ENCODE results near the gene C11orf54. TPM values are rescaled to one million over a fixed set of nuclear protein-coding genes. Genes with fewer than 3 reads are reported as not detected.
"Not testable (repeated sequence)": the region's sequence is repeated elsewhere in the genome, so short reads cannot be mapped to it uniquely, and the experiment has no call there.

Gene C11orf54
- total RNA-seq, 2 experiments from 2014 or later, result 17.0 to 18.9 TPM

- no peak for TF ChIP-seq CTCF (IDR thresholded peaks at IDR 0.05)
- DNase-seq (no peak), ATAC-seq (no peak)
- no peak overlapping the region for H3K27ac Mint-ChIP-seq
- ChIA-PET CTCF (no interaction called here), POLR2A (interaction anchor here (3.1 kb wide), 1 partner anchor 17 kb away, joined by 10 read pairs; the partner anchor contains the start of genes C11orf54 and TAF1D)
- intact Hi-C loops (cut with micrococcal nuclease), result no loop called here
- H3K36me3 Mint-ChIP-seq (ENCODE audit: low read depth), result peaks cover 27% of the 10 kb centered on the region
- no peaks in the 10 kb centered on the region for H3K4me1 Mint-ChIP-seq (ENCODE audit: low read depth)
- H3K27me3 Mint-ChIP-seq, result no peaks in the 10 kb centered on the region
- no peak overlapping the region for H3K4me3 Mint-ChIP-seq
- no peaks in the 10 kb centered on the region for H3K9me3 Mint-ChIP-seq
These were observed 16.7 kb downstream of the C11orf54 start for GRCh38 chr11:93757924-93758865.

DNA sequence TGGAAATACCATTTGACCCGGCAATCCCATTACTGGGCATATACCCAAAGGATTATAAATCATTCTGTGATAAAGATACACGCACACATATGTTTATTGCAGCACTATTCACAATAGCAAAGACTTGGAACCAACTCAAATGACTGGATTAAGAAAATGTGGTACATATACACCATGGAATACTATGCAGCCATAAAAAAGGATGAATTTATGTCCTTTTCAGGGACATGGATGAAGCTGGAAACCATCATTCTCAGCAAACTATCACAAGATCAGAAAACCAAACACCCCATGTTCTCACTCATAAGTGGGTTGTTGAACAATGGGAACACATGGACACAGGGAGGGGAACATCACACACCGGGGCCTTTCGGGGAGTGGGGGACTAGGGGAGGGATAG, 17.7 kb downstream of the C11orf54 start:
- peaks cover 24% of the 10 kb centered on the region for H3K36me3 Mint-ChIP-seq (ENCODE audit: low read depth)
- H3K9me3 Mint-ChIP-seq, result not testable (repeated sequence)

DNA sequence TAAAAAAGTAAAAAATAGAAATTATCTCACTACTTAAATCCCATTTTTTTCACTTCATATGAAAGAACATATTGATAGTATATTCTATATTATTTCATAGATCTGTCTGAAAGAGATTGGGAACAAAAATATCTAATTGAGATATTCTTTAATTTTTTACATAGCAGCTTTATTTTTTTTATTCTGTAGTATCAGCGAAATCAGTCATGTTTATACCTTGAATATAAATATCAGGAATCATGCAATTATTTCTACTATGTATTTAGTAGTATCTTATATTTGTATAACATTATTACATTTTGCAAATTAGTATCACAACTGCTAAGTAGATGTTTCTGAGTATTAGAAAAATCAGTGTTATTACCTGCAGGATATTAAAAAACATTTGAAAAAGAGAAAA, 20.4 kb downstream of the C11orf54 start:
- no peak for DNase-seq
- no peak overlapping the region for H3K27ac Mint-ChIP-seq
- intact Hi-C loops (cut with micrococcal nuclease), result no loop called here
- peaks cover 22% of the 10 kb centered on the region for H3K36me3 Mint-ChIP-seq (ENCODE audit: low read depth)
- no peak overlapping the region for H3K4me3 Mint-ChIP-seq
- no peak for ATAC-seq
- H3K4me1 Mint-ChIP-seq (ENCODE audit: low read depth), result no peaks in the 10 kb centered on the region
- CTCF ChIA-PET, result no interaction called here
- POLR2A ChIA-PET, result interaction anchor here (1.2 kb wide), 1 partner anchor 11 kb away, joined by 4 read pairs; no protein-coding TSS in a partner anchor
- no peaks in the 10 kb centered on the region for H3K27me3 Mint-ChIP-seq
- TF ChIP-seq CTCF (IDR thresholded peaks at IDR 0.05), result no peak
- peaks cover under 1% of the 10 kb centered on the region for H3K9me3 Mint-ChIP-seq

More for the DNA sequence above, 17.7 kb downstream of the C11orf54 start:
- ATAC-seq; intact Hi-C loops (cut with micrococcal nuclease); CTCF ChIA-PET; H3K4me1 Mint-ChIP-seq (ENCODE audit: low read depth); H3K27me3 Mint-ChIP-seq; H3K4me3 Mint-ChIP-seq; DNase-seq; H3K27ac Mint-ChIP-seq: not testable (repeated sequence)
- POLR2A ChIA-PET, result interaction anchor here (3.1 kb wide), 1 partner anchor 18 kb away, joined by 10 read pairs; the partner anchor contains the start of genes C11orf54 and TAF1D

- POLR2A ChIA-PET, result interaction anchor here (1.0 to 1.7 kb wide), 2 partner anchors 18 to 25 kb away, joined by 3 to 7 read pairs; partner anchors contain the start of gene MED17
- Mint-ChIP-seq H3K9me3 (peaks cover 2% of the 10 kb centered on the region), H3K27ac (no peak overlapping the region), H3K4me3 (no peak overlapping the region), H3K4me1 (ENCODE audit: low read depth) (no peaks in the 10 kb centered on the region), H3K36me3 (ENCODE audit: low read depth) (peaks cover 9% of the 10 kb centered on the region), H3K27me3 (no peaks in the 10 kb centered on the region)
- intact Hi-C loops (cut with micrococcal nuclease), result no loop called here
- TF ChIP-seq CTCF (IDR thresholded peaks at IDR 0.05), result no peak
- CTCF ChIA-PET, result no interaction called here
- no peak for ATAC-seq
- no peak for DNase-seq
These were observed 24.1 kb downstream of the C11orf54 start for GRCh38 chr11:93765551-93765950.

DNA sequence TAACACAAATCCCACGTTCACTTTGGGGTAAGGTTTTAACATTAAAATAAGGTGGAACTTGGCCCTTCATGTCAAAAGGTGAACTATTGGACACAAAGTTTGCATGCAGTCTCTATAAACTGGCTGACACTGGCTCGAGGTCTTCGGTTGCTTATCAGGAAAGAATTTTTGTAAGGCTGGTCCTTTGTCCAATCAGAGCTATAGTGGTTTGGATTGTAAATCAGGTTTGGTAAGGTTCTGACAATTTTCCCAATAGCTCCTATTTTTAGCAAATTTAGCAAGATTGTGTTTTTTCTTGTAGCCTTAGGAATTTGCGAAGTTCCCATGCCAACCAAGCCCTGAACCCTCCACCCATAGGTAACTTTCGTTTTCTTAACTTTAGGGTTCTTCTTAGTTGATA, 25.0 kb downstream of the C11orf54 start:
- intact Hi-C loops (cut with micrococcal nuclease), result no loop called here
- DNase-seq (no peak), ATAC-seq (no peak)
- no peak for TF ChIP-seq CTCF (IDR thresholded peaks at IDR 0.05)
- POLR2A ChIA-PET, result interaction anchor here (1.0 to 1.7 kb wide), 2 partner anchors 17 to 26 kb away, joined by 3 to 7 read pairs; partner anchors contain the start of gene MED17
- H3K27ac Mint-ChIP-seq, result no peak overlapping the region
- H3K4me3 Mint-ChIP-seq, result no peak overlapping the region
- H3K9me3 Mint-ChIP-seq, result peaks cover 2% of the 10 kb centered on the region
- CTCF ChIA-PET, result no interaction called here
- peaks cover 7% of the 10 kb centered on the region for H3K36me3 Mint-ChIP-seq (ENCODE audit: low read depth)
- H3K27me3 Mint-ChIP-seq, result no peaks in the 10 kb centered on the region
- no peaks in the 10 kb centered on the region for H3K4me1 Mint-ChIP-seq (ENCODE audit: low read depth)
